Suppressor macrophage treated with lipopolysaccharide for 4 hours (primary cell): Measurements from ENCODE around the gene MED31.
"Not testable (repeated sequence)": the region's sequence is repeated elsewhere in the genome, so short reads cannot be mapped to it uniquely, and the experiment has no call there.

ENCODE experiments used
- DNase-seq: peaks from one replicate; pipeline ENCODE4 v3.0.0-alpha.2; 2020

MED31 gene

DNA sequence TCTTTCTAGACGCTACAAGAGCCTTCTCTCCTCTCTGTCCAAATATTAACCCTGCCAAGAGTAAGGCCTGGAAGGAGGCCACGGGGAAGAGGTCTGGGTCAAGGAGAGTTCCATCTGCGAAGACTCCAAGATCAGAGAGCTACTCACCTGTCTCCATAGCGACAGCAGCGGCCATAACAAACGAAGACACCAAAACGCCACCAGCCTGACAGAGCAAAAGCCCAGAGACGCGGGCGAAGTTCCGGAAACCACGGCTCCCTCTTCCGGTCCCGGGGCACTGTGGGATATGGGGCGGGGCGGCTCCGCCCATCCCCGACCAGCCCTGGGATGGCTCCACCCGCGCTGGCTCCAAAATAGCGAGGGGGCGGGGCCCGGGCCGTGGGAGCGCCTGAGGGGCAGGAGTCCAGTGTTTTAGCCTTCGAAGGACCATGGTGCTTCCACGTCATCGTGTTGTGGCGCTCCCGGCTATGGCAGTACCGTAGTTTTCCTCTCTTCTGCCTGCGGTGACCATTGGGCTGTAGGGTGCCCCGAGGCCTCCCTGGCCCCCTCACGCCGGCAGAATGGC lies at the start of gene MED31, which contains the start of gene C17orf100:
MED31 (minus strand) TSS at position 252 of the 565 bp plus-strand sequence; CDS start at position 175, 77 bp downstream.
C17orf100 (plus strand) TSS at position 409 of the 565 bp plus-strand sequence; CDS start at position 561, 152 bp downstream.
- DNase-seq = peak; percentile 97

DNA sequence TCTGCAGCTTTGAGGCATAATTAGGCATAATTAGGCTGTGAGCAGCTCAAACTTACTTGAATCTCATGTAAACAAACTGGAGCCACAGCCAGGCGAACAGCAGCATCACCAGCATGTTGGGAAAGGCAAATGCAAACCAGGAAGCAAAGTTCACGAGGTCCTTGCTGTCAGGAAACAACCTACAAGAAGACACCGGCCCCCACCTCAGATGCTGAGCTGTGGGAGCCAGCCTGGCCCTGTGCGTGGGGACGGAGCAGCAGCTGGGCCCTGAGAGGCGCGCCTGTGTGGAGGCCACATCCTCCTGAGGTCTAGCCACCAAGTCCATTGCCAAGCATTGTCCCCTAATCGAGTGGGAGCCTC lies 49.5 kb upstream of the MED31 start:
- no peak for DNase-seq

- no peak for DNase-seq
These were observed 48.9 kb upstream of the MED31 start for GRCh38 chr17:6699997-6700947.

- no peak for DNase-seq
These were observed 46.6 kb upstream of the MED31 start for GRCh38 chr17:6698004-6698403.

DNA sequence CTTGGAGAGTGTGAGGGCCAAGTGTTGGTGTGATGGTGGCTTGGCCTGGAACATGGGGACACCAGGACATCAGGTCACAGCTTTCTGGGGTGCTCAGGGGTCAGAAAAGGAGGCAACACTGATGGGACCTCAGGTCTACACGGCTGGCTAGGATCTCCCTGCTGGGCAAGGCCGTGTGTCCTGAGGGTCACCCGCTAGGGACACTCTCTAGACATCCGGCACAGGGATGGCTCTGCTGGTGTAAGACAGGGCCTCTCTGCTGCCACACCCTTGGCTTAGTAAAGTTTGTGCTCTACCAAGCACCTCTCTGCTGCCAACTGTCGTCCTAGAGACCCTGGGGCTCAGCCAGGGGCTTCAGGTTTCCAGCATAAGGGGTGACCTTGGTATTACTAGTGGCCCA lies 45.5 kb upstream of the MED31 start:
- no peak for DNase-seq

DNA sequence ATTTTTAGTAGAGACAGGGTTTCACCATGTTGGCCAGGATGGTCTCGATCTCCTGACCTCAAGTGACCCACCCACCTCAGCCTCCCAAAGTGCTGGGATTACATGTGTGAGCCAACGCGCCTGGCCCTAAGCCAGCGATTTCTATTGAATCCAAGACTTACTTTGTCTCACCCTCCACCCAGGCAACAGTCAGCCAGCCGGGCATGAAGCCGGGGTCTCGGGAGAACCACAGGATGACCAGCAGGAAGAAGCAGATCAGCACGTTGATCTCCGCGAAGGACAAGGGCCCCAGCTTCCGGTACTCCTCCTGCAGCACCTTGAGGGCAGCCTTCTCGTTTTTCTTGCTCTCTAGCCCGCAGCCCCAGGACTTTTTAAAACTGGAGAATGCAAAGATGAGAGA lies 44.2 kb upstream of the MED31 start:
- DNase-seq = no peak

DNA sequence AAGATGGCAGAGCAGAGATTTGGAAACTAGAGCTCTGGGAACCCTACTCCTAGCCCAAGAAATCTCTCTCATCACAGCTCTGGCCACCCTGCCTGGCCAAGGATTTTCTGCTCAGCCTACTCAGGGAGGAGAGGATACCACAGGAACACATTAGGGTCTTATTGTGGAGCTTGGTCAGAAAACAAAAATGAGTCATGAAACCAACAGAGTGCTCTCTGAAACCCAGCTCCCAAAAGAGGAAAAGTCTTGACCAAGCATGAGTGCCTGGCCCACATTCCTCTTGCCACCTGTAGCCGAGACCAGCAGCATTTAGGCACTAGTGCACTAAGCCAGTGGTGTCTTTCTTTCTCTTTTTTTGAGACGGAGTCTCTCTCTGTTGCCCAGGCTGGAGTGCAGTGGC lies 43.6 kb upstream of the MED31 start:
- DNase-seq = no peak

DNA sequence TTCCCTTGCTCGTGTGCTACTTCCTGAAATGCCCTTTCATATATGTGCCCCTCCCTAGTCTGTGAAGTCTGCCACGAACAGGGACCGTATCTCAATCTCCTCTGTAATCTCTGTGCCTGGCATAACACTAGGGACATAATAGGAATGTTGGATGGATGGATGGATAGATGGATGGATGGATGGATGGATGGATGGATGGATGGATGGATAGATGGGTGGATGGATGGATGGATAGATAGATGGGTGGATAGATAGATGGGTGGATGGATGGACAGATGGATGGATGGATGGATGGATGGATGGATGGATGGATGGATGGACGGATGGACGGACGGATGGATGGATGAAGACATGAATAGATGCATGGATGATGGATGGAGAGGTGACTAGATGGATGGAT lies 40.6 kb upstream of the MED31 start:
- not testable (repeated sequence) for DNase-seq

- no peak for DNase-seq
These were observed 40.1 kb upstream of the MED31 start for GRCh38 chr17:6691546-6691945.

- DNase-seq = no peak
These were observed 39.2 kb upstream of the MED31 start for GRCh38 chr17:6690641-6691040.

DNA sequence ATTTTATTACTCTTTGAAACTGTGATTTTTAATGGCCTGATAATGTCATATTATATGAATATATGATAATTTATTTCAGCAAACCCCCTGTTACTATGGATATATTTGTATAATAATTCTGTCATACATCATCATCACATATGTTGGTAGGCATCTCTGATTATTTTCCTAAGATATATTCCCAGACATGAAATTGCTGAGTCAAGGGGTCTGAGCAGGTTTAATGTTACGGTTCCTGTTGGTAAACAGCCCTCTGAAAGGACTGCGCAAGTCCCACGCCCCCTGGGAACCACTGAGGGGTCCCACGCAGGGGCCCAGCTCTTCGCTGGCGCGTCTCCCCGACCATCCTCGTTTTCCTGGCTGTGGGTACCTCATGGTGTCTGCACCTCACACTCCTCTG lies 37.5 kb upstream of the MED31 start:
- no peak for DNase-seq

DNA sequence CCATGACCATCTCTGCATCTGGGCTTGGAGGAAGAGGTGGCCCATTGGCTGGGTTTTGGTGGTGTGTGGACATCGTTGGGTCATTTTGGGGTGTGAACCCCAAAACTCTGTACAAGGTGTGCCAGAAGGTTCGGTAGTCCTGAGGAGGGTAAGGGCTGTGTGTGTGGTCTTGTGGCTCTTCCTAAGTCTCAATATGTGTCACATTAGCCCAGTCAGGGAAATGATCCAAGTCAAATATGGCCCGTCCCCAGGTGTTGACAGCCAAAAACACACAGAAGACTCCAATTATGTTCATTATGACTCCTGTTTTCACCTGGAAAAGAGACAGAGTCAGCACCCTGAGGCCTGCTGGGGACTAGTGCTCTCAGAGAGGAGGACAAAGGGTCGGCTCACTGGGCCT lies 34.6 kb upstream of the MED31 start:
- no peak for DNase-seq

DNA sequence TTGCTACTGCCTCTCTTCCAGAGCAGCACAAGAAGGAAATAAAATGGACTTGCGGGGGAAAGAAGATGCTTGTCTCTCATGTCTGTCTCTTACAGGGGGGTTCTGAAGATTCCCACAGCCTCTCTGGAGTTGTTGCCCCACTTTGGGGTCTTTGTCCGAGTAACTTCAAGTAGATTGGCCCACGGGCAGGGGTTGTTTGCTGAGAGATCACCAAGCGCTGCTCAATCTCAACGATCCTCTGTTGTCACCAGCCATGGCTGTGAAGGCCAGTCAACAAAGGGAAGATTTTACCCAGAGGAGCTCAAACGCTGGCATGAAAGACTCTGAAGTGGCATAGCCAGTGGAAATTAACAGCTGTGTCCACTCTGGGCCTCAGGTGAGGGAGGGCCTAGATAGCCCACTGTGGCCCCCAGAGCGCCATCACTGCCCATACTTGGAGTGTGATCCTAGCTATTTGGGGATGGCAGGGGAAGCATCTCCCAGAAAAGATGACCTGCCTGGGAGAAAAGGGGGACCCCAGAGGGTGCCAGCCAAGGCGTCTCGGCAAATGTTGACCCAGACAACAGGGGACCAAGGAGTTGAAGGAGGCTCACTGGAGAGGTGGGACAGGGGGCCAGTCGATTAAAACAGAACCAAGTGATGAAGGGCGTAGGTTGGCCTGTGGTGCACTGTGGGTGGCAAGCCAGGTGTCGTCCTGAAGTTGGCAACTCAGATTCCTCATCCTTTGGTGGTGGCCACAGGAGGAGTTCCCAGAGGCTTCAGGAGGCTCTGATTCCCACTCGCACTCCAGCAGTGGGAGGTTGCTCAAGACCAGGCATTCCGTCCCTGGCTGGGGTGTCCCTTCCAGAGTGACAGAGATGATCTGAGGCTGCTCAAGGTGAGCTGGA lies 33.7 kb upstream of the MED31 start:
- DNase-seq = no peak

- DNase-seq = no peak
These were observed 33.0 kb upstream of the MED31 start for GRCh38 chr17:6684460-6684783.

DNA sequence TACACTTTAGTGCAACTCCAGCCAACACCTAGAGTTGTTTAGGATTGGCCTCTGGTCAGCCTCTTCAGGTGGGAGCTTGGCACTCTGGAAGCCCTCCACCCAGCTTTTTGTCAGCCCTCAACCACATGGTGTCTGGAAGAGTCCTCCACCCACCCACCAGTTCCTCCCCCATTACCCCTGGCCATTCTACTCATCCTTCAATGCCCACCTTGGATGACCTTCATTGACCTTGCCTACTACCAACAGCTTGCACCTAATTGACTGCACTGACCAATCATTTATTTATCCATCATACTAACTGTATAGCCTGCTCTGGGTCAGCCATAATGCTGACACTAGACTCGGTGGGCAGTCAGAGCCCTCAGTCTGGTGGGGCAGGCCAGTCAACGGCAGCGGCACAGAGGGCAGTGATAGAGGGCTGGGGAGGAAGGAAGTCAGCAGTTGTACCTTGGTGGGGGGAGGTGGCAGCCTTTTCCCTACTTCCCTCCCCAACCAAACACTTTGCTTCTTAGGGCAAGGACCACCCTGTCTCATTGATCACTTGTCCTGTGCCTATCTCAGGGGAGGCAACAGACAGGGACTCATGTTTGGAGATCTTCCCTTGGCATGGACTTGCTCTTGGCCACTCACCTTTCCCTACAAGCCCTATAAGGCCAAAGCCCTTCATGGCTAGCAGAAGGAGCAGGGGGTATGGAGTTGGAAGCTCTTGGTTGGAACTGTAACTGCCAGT lies 32.5 kb upstream of the MED31 start:
- DNase-seq = no peak

DNA sequence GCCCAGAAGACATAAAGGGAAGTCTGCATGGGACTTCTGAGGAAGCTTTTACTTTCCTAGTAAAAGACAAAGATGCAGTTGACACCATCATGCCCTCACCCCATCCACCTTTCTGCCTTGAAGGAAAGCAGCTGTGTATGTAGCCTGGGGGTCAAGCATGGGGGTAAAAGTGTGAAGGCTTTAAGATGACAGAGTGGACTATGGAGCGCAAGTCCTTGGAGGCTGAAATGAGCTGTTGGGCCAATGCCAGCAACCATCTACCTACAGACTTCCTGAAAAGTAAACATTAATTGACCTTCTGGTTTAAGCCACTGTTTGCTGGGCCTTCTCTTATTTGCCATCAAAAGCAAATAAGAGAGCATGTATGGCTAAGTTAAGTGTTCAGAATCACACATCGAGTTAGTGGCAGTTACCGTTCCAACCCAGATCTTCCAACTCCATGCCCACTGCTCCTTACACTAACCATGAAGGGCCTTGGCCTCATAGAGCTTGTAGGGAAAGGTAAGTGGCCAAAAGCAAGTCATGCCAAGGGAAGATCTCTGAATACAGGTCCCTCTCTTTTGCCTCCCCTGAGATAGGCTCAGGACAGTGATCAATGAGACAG lies 31.8 kb upstream of the MED31 start:
- no peak for DNase-seq

DNA sequence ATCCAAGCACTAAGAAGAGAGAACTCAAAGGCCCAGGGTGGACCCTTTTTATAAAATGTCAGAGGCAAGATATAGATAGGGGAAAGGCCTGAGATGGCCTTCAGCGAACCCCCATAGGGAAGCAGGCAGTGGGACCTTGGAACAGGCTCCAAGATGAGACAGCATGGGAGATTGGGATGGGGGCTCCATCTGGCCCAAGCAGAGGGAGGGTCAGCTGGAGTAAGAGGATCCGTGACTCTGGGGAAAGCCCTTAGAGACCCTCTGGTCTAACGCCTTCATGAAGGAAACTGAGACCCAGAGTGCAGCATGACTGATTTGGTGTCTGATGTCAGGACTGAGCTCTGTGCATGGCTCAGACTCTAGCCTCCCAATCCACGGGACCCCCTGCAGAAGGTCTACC lies 30.9 kb upstream of the MED31 start:
- DNase-seq = no peak

DNA sequence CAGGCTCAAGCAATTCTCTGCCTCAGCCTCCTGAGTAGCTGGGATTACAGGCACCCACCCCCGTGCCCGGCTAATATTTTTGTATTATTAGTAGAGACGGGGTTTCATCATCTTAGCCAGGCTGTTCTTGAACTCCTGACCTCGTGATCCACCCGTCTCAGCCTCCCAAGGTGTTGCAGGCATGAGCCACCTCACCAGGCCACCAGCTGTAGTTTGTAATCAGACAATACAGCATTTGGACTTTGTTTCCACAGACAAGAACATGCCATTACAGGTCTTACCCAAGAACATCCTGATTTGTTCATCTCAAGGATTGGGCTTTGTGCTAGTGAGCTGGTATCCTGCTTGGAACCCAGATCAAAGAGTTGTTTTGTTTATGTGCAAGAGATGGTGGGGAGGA lies 30.3 kb upstream of the MED31 start:
- DNase-seq = no peak

DNA sequence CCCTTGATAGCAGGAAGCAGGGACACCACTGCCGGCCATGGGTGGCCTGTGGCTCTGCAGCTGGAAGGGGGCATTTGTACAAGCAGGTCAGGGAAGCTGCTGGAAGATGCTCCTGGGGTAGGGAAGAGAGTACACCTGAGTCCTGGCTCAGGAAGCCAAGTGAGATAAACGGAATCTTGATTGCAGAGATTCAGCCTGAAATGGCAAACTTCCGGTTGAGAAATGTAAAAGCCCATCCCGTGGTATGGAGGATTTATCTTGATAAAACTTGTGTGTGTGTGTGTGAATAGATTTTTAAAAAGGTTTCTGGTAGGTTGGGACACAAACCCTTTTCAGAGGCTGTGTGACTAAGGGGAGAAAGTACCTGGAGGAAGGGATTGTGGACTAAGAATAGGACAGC lies 29.8 kb upstream of the MED31 start:
- no peak for DNase-seq

DNA sequence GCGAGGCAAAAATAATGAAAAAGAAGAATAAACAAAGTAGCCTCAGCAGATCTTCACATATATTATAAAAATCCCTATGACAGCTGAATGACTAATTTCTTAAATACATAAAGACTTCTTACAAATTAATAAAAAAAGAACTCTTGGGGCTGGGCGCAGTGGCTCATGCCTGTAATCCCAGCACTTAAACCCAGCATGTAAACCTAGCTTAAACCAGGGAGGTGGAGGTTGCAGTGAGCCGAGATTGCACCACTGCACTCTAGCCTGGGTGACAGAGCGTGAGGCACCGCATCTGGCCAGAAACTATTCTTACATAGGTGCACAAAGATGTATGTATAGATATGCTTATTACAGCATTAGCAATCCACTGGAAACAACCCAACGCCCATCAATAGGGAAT lies 27.8 kb upstream of the MED31 start:
- no peak for DNase-seq

- DNase-seq = no peak
These were observed 26.5 kb upstream of the MED31 start for GRCh38 chr17:6677946-6678345.

- no peak for DNase-seq
These were observed 25.9 kb upstream of the MED31 start for GRCh38 chr17:6677158-6677831.
